ENCODE results near the gene CRB3. TPM values are rescaled to one million over a fixed set of nuclear protein-coding genes. Genes with fewer than 3 reads are reported as not detected.
A peak's percentile ranks its signal among the peaks of the same experiment; 100 is the strongest.

CRB3 gene
- total RNA-seq, 1 donor from 2014 or later = 4.9 TPM

GRCh38 chr19:6417713-6418561 lies 46.1 kb upstream of the CRB3 start:
- TF ChIP-seq POLR2AphosphoS5 (IDR thresholded peaks at IDR 0.05; ENCODE audit: insufficient read depth in 1 of 2, low read depth in 1 of 2) = no peak
- TF ChIP-seq CTCF (IDR thresholded peaks at IDR 0.05) = no peak
- TF ChIP-seq POLR2A (IDR thresholded peaks at IDR 0.05) = no peak
- H3K36me3 ChIP-seq = peaks cover 0 to 76% of the 10 kb centered on the region in 2 donors
- no peaks in the 10 kb centered on the region for H3K27me3 ChIP-seq
- H3K4me3 ChIP-seq = no peak overlapping the region
- intact Hi-C loops (cut with DNase I) = no loop called here
- no peak overlapping the region for H3K27ac ChIP-seq
- H3K4me1 ChIP-seq = peaks cover 23% of the 10 kb centered on the region
- DNase-seq (ENCODE audit: extremely low spot score in 2 of 2) = no peak
- no peaks in the 10 kb centered on the region for H3K9me3 ChIP-seq

GRCh38 chr19:6418562-6418932 lies 45.5 kb upstream of the CRB3 start:
- Histone ChIP-seq H3K4me1 (peaks cover 28% of the 10 kb centered on the region), H3K36me3 (peaks cover 0 to 76% of the 10 kb centered on the region in 2 donors)
- intact Hi-C loops (cut with DNase I) = no loop called here

DNA sequence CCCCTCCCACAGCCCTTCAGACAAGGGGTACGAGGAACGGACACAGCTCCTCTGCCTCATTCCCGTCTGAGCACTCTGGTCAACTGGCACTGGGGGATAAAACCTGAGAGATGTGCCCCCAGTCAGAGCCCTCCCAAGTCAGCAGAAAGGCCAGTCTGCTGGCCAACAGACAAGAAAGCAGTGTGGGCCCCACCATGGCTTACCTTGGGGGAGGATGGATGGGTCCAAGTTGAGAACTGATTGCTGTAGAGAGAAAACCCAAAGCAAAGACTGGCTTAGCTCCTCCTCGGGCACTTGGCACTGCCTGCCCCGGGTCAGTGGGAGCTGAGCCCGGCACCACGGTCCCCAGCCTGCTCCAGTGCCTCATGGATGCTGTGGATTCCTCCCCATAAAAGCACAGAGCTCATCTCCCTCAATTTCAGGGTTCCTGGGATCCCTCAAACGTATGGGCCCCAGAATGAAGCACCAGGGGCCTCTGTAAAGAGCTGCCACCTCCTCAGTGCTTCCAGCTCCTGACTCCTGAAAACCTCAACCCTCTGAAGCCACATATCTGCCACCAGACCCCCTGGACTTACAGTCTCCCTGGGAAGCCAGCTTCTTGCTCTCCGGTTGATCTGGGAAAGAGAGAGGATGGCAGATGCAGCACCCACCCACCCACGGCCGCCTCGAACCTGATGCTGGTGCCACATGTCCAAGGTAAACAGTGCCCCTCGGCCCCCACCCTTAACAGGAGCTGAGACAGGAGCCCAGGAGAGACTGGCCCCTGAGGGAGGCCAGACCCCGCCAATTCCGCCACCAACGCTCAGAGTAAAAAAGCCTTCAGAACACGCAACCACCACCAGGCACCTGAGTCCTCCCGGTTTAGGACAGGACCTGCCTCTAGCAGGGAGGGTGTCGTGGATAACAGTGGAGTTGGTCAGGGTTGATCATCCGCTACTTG lies 42.7 kb upstream of the CRB3 start:
- intact Hi-C loops (cut with DNase I) = loop anchor here (5.0 kb wide), 1 partner anchor 316 kb away; the partner anchor contains the start of genes GPR108 and TRIP10
- Histone ChIP-seq H3K27me3 (no peaks in the 10 kb centered on the region), H3K4me1 (peaks cover 38% of the 10 kb centered on the region), H3K27ac (no peak overlapping the region), H3K4me3 (no peak overlapping the region), H3K36me3 (peaks cover 0 to 52% of the 10 kb centered on the region in 2 donors), H3K9me3 (no peaks in the 10 kb centered on the region)
- TF ChIP-seq POLR2A (IDR thresholded peaks at IDR 0.05) (no peak), POLR2AphosphoS5 (IDR thresholded peaks at IDR 0.05; ENCODE audit: insufficient read depth in 1 of 2, low read depth in 1 of 2) (no peak), CTCF (IDR thresholded peaks at IDR 0.05) (no peak)
- DNase-seq (ENCODE audit: extremely low spot score in 2 of 2) = no peak

More at GRCh38 chr19:6418562-6418932, 45.5 kb upstream of the CRB3 start:
- Histone ChIP-seq H3K4me3 (no peak overlapping the region), H3K27me3 (no peaks in the 10 kb centered on the region), H3K27ac (no peak overlapping the region), H3K9me3 (no peaks in the 10 kb centered on the region)
- DNase-seq (ENCODE audit: extremely low spot score in 2 of 2) = no peak
- TF ChIP-seq POLR2AphosphoS5 (IDR thresholded peaks at IDR 0.05; ENCODE audit: insufficient read depth in 1 of 2, low read depth in 1 of 2) = no peak
- TF ChIP-seq POLR2A (IDR thresholded peaks at IDR 0.05) = no peak
- TF ChIP-seq CTCF (IDR thresholded peaks at IDR 0.05) = no peak

DNA sequence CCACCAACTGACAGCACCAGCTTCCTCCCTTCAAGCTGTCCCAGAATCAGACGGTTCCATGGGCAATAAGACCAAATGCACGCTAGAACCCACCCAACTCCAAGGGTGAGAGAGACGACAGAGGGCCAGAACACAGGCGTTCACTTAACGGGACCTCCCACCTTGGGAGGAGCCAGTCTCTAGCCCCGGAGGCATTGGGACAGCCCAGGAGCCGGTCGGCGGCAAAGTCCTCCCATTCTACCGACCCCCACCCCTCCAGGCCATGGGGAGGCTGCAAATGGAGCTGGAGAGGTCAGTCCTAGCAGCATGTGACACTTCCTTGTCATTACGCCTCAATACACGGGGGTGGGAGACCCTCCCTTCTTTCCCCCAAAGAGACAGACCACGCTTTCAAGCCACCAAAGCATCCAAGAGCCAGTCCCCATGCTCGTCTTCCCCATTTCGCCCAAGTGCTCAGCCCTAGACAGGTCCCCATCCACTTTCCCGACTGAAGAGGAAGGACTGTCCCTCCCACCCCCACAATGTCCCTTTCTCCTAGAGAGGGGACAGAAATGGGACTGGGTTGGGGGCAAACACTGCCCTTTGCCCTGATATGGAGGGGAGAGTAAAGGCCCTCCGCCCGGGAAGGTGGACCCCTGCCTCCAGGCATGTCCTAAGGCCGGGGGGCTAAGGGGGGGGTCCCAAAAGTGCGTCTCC lies 40.4 kb upstream of the CRB3 start:
- peaks cover 38% of the 10 kb centered on the region for H3K4me1 ChIP-seq
- H3K36me3 ChIP-seq = peaks cover 0 to 28% of the 10 kb centered on the region in 2 donors
- H3K9me3 ChIP-seq = no peaks in the 10 kb centered on the region
- peak overlapping the region; percentile 76 to 80 for H3K4me3 ChIP-seq
- no peak for DNase-seq (ENCODE audit: extremely low spot score in 2 of 2)
- H3K27me3 ChIP-seq = no peaks in the 10 kb centered on the region
- H3K27ac ChIP-seq = peak overlapping the region; percentile 75
- no peak for TF ChIP-seq POLR2AphosphoS5 (IDR thresholded peaks at IDR 0.05; ENCODE audit: insufficient read depth in 1 of 2, low read depth in 1 of 2)
- TF ChIP-seq POLR2A (IDR thresholded peaks at IDR 0.05) = no peak
- no peak for TF ChIP-seq CTCF (IDR thresholded peaks at IDR 0.05)
- intact Hi-C loops (cut with DNase I) = loop anchor here (5.0 kb wide), 1 partner anchor 314 kb away; the partner anchor contains the start of genes GPR108 and TRIP10

Data from vagina (tissue), 2 donors.